NCI-H226 (cell line): ENCODE data around the gene APOL3.
"Not testable (repeated sequence)": the region's sequence is repeated elsewhere in the genome, so short reads cannot be mapped to it uniquely, and the experiment has no call there.

Experiments
- DNase-seq: peaks from one replicate; pipeline ENCODE4 v3.0.0-alpha.2; 2015

APOL3 gene

GRCh38 chr22:36192542-36192941 lies 32.0 kb upstream of the APOL3 start:
- no peak for DNase-seq

GRCh38 chr22:36191106-36191836 lies 30.7 kb upstream of the APOL3 start:
- no peak for DNase-seq

GRCh38 chr22:36187862-36188261 lies 27.3 kb upstream of the APOL3 start:
- DNase-seq: not testable (repeated sequence)

DNA sequence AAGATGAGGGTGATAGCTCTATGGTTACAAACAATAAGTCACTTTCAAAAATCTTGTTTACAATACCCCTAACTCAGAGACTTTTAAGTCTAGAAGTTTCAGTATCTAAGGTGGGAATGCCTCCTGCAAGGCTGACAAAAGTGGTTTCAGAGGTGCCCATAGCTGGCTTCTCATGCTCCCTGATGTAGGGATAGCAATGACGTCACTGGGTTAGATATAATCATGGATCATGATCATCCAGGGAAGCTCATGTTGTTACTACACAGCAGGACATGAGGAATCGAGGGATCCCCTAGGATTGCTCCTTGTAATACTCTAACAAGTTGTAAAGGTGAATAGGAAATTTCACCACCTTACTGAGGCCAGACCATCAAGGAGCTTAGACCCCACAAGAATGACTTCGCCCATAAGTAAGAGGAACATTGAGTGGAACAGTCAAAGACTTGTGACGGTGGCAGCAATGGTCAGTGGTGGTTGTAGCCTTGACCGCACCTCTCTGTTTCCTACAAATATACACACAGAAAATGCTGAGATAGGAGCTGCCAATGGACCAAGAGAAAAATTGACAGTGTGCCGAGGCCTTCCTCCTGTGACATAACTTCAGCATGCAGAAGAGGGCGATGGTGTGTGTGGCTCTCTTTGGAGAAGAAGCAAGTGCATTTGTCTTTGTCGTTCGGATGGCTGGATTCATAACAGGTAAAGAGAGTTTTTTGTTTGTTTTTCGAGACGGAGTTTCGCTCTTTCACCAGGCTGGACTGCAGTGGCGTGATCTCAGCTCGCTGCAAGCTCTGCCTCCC lies 25.5 kb upstream of the APOL3 start:
- no peak for DNase-seq

DNA sequence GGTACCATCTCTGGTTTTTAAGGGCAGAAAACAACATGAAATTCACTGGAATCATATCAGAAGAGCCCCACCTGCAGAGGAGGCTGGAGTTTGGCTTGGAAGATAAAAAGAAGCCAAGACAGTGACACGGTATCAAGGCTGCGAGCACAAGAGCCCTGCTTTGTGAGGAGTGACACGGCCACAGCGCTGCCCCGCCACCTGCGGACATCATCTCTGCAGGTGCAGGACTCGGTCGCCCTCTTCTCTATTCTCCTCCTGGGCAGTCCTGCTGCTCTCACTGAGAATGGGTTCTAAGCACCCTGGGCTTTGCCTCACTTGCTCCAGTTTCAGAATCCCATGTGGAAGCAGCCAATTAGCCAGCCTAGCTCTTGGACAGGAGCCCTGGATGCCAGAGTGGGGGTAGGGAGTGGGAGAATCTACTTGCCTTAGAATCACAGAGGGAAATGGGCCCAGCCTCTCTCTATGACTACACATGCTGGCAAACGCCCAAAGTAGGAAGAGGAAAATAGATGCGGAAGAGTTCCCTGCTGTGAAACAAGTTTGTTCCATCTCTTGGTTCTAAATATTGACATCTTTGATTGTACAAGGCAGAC lies 24.0 kb upstream of the APOL3 start:
- DNase-seq: no peak

- no peak for DNase-seq
Measured at GRCh38 chr22:36183446-36183845, 22.9 kb upstream of the APOL3 start.

DNA sequence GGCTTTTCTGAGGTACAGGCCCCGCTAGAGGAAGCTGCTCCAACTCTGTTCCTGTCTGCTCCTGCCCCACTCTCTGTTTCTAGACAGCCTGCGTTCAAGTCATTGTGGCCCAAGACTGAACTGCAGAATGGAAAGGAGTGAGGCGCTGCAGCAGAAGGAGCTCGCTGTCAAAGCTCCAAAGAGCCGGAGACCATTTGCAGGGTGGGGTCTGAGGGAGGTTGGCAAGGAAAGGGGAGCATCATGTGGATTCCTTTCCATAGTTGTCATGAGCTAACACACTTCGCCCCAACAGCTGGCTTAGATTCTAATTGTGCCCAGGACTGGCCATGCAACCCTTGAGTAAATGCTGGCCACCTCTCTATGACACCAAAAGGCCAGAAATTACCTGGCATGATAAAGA lies 22.3 kb upstream of the APOL3 start:
- no peak for DNase-seq

GRCh38 chr22:36182056-36182455 lies 21.5 kb upstream of the APOL3 start:
- DNase-seq: no peak

- DNase-seq: no peak
Measured at GRCh38 chr22:36180928-36181327, 20.4 kb upstream of the APOL3 start.

DNA sequence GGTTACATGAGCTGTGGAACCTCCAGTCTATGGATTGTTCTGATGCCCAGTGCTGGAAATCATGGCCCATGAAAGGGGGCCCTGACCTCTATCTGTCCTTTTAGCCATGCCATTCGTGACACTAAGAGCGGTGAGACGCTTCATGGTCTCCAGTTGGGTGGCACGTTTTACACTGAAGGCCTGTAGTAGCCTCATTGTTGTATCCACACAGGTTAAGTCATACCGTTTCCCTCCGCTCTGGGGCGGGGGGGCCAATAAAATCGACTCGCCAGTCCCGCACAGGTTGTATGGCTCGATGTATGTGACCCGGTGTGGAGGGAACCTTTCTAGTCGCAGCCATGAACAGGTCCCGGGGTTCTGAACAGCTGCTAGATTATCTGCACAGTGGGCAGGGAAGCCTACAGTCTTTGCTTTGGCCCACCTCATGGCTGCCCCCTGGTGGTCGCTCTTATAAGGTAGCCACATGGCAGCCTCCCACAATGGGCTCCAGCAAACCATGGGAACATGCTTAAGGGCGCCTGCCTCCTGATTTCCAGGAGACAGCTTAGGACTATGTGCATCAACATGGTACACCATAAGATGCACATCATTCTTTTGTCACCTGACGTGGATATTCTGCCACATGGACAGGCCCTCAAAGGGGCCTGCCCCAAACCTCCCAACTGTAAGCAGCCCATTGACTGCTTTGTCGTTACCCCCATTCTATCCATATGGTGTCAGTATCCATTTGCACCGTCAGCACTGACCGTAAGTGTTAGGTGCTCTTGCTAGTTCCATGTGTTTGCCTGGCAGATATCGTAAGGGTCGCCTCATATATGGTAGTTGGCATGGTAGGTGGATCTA lies 19.7 kb upstream of the APOL3 start:
- DNase-seq: no peak

DNA sequence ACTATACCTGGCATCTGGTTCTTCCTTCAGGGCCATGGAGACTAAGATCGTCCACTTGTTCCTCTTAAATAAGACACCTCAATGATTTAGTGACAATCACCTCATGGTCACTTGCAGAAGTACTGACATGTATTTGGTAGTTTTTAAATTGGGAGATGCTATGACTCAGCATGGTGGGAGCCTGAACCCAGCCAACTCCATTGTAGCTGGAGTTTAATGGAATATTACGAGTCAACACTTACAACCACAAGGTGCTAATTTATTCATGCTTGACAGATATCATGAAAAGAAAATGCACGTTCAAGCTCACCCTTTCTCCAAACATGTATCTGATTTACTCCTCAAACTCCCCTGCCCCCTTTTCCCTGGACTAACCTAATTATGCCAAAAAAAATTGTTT lies 16.6 kb upstream of the APOL3 start:
- DNase-seq: no peak

DNA sequence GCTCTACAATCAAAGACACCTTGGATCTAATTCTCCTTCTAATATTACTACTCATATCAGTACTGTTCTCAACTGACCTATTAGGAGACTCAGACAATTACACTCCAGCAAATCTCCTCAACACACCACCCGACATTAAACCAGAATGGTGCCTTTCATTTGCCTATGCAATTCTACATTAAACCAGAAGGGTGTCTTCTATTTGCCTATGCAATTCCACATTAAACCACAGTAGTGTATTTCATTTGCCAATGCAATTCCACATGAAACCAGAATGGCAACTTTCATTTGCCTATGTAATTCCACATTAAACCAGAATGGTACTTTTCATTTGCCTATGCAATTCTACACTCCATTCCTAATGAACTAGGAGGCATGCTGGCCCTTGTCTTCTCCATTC lies 15.3 kb upstream of the APOL3 start:
- DNase-seq: no peak

- DNase-seq: no peak
Measured at GRCh38 chr22:36171941-36172340, 11.4 kb upstream of the APOL3 start.

DNA sequence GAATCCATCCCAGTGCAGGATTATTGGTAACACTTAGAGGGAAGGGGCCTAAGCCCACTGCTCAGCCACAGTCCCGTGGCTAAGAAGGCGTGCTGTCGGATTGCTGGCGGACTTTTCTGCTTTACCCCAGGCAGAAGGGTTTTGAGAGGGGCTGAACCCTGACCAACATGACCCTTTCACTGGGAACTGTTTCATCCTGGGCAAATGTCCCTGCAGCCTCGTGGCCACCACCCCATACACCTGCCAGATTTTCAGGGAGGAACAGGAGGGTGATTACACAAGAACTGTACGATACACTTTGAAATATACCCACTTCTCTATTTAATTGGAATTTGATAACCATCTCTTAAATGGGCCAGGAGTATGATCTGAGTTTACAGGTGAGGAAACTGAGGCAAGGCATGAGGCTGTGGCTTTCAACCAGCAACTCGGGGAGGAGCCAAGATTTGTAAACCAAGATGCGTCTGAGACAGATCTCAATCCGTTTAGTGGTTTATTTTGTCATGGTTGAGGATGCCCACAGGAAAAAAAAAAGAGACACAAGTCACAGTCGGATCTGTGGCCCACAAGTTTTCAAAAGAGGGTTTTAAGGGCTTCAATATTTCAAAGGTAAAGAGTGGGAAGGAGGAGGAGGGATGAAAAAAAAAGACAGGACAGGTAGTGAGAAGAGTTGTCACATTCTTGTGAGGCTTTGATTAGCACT lies 6.1 kb upstream of the APOL3 start:
- no peak for DNase-seq

- no peak for DNase-seq
Measured at GRCh38 chr22:36166086-36166485, 5.5 kb upstream of the APOL3 start.

DNA sequence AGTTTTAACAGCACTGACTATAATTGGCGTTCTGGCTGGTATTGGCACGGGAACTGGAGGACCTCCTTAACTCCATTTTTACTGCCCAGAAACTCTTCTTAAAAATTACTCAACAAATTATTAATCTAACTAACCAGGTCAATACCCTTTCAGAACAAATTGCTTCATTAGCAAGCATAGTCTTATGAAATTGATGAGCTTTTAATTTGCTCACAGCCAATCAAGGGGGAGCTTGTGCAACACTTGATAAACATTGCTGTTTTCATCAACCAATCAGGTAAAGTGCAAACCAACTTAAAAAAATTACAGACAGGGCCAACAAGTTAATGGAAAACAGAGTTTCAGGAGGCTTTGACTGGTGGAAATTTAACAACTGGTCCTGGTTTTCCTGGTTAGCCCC lies 4.6 kb upstream of the APOL3 start:
- no peak for DNase-seq

DNA sequence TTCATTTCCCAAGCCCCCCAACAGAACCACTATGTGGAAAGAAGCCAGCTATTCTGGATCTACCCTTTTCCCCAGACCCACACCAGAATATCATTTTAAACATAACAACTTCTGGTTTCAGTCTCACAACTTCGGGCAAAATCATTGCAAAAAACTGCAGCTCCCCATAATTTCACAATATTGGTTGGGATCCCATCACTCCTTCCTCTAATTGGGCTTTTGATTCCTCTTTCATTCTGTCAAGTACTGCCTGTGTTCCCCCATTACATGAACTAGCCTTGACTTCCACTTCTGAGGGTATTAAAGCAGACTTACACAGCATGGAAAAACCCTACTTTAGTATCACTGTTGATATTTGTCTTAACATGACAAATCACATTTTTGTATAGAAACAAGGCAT lies 4.1 kb upstream of the APOL3 start:
- no peak for DNase-seq

GRCh38 chr22:36163497-36163896 lies 2.9 kb upstream of the APOL3 start:
- DNase-seq: no peak

DNA sequence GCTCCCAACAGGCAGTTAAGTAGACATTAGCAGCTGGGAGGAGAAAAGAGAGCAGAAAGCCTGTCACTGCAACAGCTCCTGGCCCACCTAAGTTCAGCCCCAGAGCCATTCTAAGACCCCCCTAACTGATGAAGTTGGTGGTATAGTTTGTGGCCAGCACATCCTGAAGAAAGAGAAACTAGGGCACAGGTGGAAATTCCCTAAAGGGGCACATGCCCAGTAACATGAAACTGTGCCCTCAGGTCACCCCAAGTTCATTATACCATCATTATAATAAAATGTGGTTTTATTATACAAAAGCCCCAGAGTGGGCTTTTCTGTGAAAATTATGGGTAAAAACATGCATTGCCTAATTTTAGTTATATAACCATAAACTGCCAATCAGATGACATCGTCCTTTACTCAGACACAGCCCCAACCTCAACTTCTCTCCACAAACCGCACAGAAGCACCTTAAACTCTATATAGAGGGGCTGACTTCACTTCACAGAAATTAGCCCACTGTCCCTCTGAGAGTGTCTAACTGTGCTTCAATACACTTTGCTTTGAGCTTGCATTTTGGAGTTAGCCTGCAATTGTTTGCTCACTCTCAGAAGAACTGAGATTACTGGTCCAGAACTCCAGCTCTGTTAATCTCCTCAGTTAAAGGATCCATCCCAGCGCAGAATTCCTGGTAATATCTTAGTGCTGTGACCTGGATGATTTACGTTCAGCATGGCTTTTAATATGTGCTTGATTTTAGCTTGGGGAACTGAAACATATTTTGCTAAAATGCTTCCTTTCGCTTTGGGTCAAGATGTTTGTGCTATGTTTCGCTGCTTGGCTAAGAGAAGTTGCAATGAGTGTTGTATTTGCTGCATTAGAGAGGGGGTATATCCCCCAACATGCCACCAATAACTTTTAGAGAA lies 1.8 kb upstream of the APOL3 start:
- no peak for DNase-seq

- DNase-seq: not testable (repeated sequence)
Measured at GRCh38 chr22:36161793-36162126, 1.2 kb upstream of the APOL3 start.
